Skeletal muscle satellite cell (primary cell): ENCODE data around the gene PAFAH1B2.
A peak's percentile ranks its signal among the peaks of the same experiment; 100 is the strongest.

ENCODE experiments used
- H3K27me3 ChIP-seq: 2 replicates; pipeline ENCODE4 v1.7.0; 2013; ENCODE audit warnings: low read length; ENCODE audit not compliant: control insufficient read depth, insufficient read depth
- H3K36me3 ChIP-seq: 2 replicates; pipeline ENCODE4 v1.7.0; 2013; ENCODE audit warnings: mild to moderate bottlenecking, control low read depth, low read length; ENCODE audit not compliant: insufficient read depth
- H3K4me1 ChIP-seq: 2 replicates; pipeline ENCODE4 v1.7.0; 2013; ENCODE audit warnings: low read length; ENCODE audit not compliant: control insufficient read depth, insufficient read depth
- H3K4me2 ChIP-seq: 2 replicates; pipeline ENCODE4 v1.7.0; 2013; ENCODE audit warnings: mild to moderate bottlenecking, low read length
- H3K4me3 ChIP-seq: 2 replicates; pipeline ENCODE4 v1.7.0; 2013; ENCODE audit warnings: low read length
- H3K9ac ChIP-seq: 2 replicates; pipeline ENCODE4 v1.7.0; 2013; ENCODE audit warnings: mild to moderate bottlenecking, low read depth, low read length, moderate library complexity
- H3K9me3 ChIP-seq: replicated peaks from 2 replicates; pipeline ENCODE4 v1.7.0; 2013; ENCODE audit warnings: mild to moderate bottlenecking, control low read depth, low read length

The PAFAH1B2 gene

DNA sequence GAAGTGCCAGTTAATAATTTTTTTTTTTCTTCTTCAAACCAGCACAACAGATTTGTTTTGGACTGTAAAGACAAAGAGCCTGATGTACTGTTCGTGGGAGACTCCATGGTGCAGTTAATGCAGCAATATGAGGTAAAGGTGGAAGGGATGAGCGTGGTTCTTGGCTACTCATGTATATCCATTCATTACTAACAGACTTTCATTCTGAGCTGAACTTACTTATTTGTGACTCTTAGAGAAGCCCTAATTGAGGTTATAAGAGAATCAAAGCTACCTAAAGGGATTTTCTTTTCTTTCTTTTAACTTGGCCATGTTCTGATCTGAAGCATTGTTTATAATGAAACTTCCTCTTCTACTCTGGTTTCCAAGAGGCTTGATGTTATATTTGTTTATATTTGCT is 15.8 kb downstream of the PAFAH1B2 start:
- H3K36me3 ChIP-seq: peaks cover 76% of the 10 kb centered on the region
- H3K4me3 ChIP-seq: no peak overlapping the region
- H3K9me3 ChIP-seq: no peaks in the 10 kb centered on the region
- H3K4me1 ChIP-seq: no peaks in the 10 kb centered on the region
- no peak overlapping the region for H3K4me2 ChIP-seq
- H3K9ac ChIP-seq: no peak overlapping the region
- no peaks in the 10 kb centered on the region for H3K27me3 ChIP-seq

DNA sequence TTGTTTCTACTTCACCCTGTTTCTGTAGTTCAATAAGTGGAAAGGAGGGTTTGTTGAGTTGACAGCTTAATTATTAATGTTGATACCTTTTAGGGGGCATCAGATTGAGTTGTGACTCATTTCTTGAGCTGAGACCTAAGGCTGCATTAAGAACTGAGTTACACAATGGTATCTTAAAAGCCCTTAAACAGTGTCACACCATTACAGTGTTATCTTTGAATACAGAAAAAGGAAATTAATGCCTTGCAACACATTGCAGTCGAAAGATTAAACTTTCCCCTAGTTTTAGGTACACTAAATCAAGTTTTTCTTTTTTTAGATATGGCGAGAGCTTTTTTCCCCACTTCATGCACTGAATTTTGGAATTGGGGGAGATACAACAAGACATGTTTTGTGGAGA is 16.7 kb downstream of the PAFAH1B2 start:
- Histone ChIP-seq H3K4me2 (no peak overlapping the region), H3K27me3 (no peaks in the 10 kb centered on the region), H3K9me3 (no peaks in the 10 kb centered on the region), H3K4me3 (no peak overlapping the region), H3K4me1 (no peaks in the 10 kb centered on the region), H3K9ac (no peak overlapping the region), H3K36me3 (peaks cover 79% of the 10 kb centered on the region)

DNA sequence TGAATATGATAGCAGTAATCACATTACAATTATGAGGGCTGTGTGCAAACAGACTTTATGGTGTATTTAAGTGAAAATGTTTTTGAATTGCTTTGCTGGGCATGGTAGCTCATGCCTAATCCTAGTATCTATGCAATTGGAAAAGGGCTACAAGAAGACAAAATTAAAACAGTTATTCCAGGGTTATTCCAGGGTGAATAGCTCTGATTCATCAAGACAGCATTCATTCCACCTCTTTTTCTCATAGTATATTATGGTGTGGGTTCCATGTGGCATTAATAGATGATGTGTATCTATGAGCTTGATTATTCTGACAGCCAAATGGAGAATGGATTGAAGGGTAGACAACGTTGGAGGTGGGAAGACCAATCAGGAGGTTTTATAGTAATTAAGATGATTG is 22.4 kb downstream of the PAFAH1B2 start:
- no peak overlapping the region for H3K9ac ChIP-seq
- peaks cover 12% of the 10 kb centered on the region for H3K4me1 ChIP-seq
- no peaks in the 10 kb centered on the region for H3K27me3 ChIP-seq
- H3K36me3 ChIP-seq: peaks cover 75% of the 10 kb centered on the region
- H3K4me3 ChIP-seq: no peak overlapping the region
- H3K4me2 ChIP-seq: no peak overlapping the region
- H3K9me3 ChIP-seq: no peaks in the 10 kb centered on the region

DNA sequence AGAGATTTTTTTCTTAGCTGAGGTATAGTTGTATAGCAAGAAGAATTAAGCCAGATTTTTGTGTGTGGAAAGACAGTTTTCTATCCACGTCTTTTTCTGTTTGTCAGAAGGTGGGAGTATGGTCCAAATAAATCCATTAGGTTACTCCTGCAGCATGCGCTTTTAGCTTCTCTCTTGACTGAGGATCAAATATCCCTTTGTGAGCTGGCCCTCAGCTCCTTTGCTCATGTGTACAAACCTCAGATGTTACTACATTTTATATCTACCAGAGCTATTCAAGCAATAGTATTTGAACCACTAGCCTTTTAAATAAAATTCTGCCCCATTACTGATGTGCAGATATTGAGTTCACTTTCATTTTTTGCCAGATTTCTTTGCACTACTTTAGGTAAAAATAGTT is 25.6 kb downstream of the PAFAH1B2 start:
- Histone ChIP-seq H3K4me3 (no peak overlapping the region), H3K36me3 (peaks cover 54% of the 10 kb centered on the region), H3K9ac (no peak overlapping the region), H3K4me2 (no peak overlapping the region), H3K4me1 (peaks cover 23% of the 10 kb centered on the region), H3K9me3 (no peaks in the 10 kb centered on the region), H3K27me3 (no peaks in the 10 kb centered on the region)

DNA sequence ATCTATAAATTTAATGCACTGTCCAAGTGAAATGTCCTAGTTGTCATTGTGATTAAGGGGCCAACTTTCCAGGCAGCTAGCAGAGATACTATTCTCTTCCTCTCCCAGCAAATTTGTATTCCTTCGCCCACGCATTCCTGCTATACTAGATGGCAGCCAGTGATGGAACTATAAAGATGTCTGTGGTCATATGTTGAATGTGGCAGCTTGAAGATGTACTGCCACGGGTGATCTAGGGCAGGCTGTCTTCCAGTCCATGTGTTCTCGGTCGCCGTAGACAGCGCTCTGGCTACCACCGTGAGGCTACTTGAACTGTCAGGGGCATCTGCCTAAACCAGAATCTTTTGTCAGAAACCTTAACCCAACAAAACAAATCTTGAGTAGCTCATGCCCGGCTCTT is 26.1 kb downstream of the PAFAH1B2 start:
- H3K27me3 ChIP-seq: no peaks in the 10 kb centered on the region
- no peak overlapping the region for H3K4me3 ChIP-seq
- H3K9me3 ChIP-seq: no peaks in the 10 kb centered on the region
- H3K4me1 ChIP-seq: peaks cover 23% of the 10 kb centered on the region
- H3K36me3 ChIP-seq: peaks cover 52% of the 10 kb centered on the region
- H3K9ac ChIP-seq: no peak overlapping the region
- H3K4me2 ChIP-seq: no peak overlapping the region

DNA sequence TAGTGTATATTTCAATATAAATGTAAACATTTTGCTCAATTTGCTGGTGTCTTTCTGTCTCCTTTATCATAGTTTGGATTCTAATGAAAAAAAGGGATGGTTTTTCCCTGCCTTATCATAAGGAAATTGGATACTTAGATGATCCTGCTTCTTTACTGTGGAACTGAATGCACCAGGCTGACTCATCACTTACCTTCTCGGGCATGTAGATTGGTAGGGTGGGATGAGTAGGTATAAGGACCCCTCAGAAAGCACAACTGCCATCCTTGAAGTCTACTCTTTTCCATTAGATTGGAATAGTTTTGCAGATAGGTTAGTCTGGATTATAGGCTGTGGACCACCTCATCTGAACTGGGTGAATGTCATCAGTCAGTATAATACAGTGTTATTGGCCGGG is 26.9 kb downstream of the PAFAH1B2 start:
- no peak overlapping the region for H3K4me3 ChIP-seq
- H3K4me1 ChIP-seq: peaks cover 23% of the 10 kb centered on the region
- no peak overlapping the region for H3K9ac ChIP-seq
- H3K36me3 ChIP-seq: peaks cover 45% of the 10 kb centered on the region
- H3K9me3 ChIP-seq: no peaks in the 10 kb centered on the region
- no peak overlapping the region for H3K4me2 ChIP-seq
- no peaks in the 10 kb centered on the region for H3K27me3 ChIP-seq

DNA sequence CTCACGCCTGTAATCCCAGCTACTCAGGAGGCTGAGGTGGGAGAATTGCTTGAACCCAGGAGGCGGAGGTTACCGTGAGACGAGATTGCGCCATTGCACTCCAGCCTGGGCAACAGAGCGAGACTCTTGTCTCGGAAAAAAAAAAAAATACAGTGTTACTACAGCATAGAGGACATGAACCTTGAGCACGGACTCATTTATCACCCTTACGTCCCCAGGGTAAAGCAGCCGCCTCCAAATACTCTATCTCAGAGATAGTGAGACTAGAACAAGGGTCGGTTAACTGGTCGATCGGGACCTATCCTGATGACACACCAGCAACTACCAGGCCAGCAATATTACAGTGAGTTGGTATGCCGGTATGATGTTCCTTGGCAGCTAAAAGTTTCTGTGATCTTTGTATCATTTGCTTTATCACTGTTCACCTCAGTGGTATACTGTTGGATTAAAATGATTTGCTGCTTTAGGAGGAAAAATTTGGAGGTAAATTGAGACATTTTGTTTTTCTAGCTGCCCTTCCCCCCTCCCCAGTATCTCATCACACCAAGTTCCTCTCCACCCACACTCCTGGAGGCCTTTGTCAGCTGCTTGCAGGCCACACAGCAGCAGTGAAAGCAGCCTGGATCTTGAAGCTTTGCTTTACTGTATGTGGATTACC is 27.4 kb downstream of the PAFAH1B2 start:
- Histone ChIP-seq H3K27me3 (no peaks in the 10 kb centered on the region), H3K4me3 (no peak overlapping the region), H3K9me3 (no peaks in the 10 kb centered on the region), H3K4me1 (peaks cover 23% of the 10 kb centered on the region), H3K9ac (peak overlapping the region; percentile 12), H3K4me2 (no peak overlapping the region), H3K36me3 (peaks cover 40% of the 10 kb centered on the region)

DNA sequence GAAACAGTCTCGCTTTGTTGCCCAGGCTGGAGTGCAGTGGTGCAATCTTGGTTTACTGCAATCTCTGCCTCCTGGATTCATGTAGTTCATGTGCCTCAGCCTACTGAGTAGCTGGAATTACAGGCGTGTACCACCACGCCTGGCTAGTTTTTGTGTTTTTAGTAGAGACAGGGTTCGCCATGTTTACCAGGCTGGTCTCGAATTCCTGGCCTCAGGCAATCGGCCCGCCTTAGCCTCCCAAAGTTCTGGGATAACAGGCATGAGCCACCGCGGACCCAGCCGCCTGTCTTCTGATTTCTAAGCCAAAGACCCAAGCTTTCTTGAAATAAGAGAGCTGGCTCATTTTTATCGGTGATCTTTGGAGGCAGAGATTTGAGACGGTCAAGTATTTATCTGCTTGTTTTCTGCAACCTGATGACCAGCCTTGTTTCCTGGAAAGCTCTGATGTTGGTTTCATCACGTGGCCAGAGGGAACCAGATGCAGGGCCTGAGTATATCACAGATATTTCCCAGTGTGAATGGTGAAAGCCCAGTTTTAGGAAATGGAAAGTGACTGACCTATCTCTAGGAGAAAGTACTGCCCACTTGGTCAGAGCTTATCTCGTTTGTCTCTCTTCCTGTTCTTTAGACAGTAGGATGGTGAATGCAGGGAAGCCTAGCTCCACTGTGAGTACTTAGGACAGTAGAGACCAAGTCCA is 28.8 kb downstream of the PAFAH1B2 start:
- Histone ChIP-seq H3K9me3 (no peaks in the 10 kb centered on the region), H3K4me3 (no peak overlapping the region), H3K4me2 (no peak overlapping the region), H3K36me3 (peaks cover 27% of the 10 kb centered on the region), H3K4me1 (peaks cover 23% of the 10 kb centered on the region), H3K27me3 (no peaks in the 10 kb centered on the region), H3K9ac (no peak overlapping the region)

DNA sequence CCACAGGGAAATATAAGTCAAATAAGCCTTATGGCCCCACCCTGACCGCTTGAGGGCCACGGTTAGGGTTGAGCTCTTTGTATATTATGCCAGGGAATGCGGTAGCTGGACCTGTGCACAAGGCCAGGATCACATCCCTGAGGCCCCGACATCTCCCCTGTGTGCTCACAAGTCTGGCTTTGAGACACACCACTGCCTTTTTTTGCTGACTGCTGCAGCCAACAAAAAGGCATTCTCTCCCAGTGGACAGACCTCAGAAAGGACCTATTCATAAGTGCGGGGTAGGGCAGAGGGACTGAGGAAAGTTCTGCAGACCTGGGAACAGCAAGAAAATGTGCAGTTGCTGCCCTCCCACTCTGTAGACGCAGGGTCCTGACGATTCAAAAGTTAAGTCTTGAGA is 31.0 kb downstream of the PAFAH1B2 start:
- H3K9me3 ChIP-seq: no peaks in the 10 kb centered on the region
- H3K9ac ChIP-seq: no peak overlapping the region
- no peak overlapping the region for H3K4me3 ChIP-seq
- peaks cover 9% of the 10 kb centered on the region for H3K36me3 ChIP-seq
- H3K27me3 ChIP-seq: no peaks in the 10 kb centered on the region
- peaks cover 31% of the 10 kb centered on the region for H3K4me1 ChIP-seq
- H3K4me2 ChIP-seq: no peak overlapping the region

DNA sequence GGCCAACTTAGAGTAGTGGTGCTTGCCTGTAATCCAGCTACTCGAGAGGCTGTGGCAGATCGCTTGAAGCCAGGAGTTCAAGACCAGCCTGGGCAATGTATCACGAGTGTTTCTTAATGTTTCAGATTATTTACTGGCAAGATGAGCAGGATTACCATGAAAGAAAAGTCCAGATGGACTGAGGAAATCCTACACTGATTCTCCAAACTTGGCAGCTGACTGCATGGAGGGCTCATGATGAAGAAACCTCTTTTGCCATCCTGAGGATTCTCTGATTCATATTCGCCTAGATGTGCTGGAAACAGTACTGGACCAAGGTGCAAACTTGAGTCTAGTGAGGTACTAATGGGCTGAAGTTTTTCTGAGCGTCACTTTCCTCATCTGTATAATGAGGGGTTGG is 31.7 kb downstream of the PAFAH1B2 start:
- no peak overlapping the region for H3K9ac ChIP-seq
- H3K4me2 ChIP-seq: no peak overlapping the region
- H3K36me3 ChIP-seq: peaks cover 6% of the 10 kb centered on the region
- no peaks in the 10 kb centered on the region for H3K27me3 ChIP-seq
- H3K9me3 ChIP-seq: no peaks in the 10 kb centered on the region
- no peak overlapping the region for H3K4me3 ChIP-seq
- peaks cover 33% of the 10 kb centered on the region for H3K4me1 ChIP-seq

DNA sequence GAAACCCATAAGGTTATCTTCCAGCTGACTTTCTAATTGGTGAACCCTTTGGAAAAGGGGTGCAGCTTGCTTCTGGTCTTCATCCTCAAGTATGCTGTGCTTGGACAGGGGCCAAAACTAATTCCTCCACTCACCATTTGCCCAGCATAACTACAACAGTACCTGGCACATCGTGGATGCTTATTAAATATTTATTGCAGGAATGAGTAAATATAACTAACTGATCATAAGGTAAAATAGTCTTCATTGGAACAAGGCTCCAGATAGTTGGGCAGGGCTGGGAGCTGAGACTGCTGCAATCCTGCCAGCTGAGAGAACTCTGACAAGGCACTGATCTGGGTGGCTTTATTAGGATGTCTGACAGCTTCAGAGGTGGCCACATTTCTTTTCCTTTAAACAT is 32.1 kb downstream of the PAFAH1B2 start:
- Histone ChIP-seq H3K4me3 (no peak overlapping the region), H3K4me1 (peaks cover 37% of the 10 kb centered on the region), H3K27me3 (no peaks in the 10 kb centered on the region), H3K9me3 (no peaks in the 10 kb centered on the region), H3K4me2 (no peak overlapping the region), H3K36me3 (peaks cover 6% of the 10 kb centered on the region), H3K9ac (no peak overlapping the region)
